A549 treated with GW870086 at 1 μM for 4 hours (cell line): ENCODE measurements around the gene ATG14. TPM values are rescaled to one million over a fixed set of nuclear protein-coding genes. Genes with fewer than 3 reads are reported as not detected.

Experiments
- total RNA-seq: library from RNA; stranded (reverse); fragments of 200-300 nt; extraction: Qiagen RNA extraction; gene quantifications from 5 replicates; pipeline ENCODE4 v1.2.3, GENCODE V29; 2022; ENCODE audit warnings: low read depth

Gene ATG14
- 4.4 to 5.8 TPM (median 5.4 TPM) in 5 replicates for total RNA-seq

GRCh38 chr14:55411426-55412389 lies at the start of gene ATG14:
ATG14 (minus strand) TSS chr14:55411830; CDS start chr14:55411822, 8 bp downstream.

GRCh38 chr14:55440385-55440784 lies 28.8 kb upstream of the ATG14 start, which contains the start of gene TBPL2:
TBPL2 (minus strand) TSS chr14:55440616; CDS start chr14:55440449, 167 bp downstream.

Other genes with a start within 250 kb of the ATG14 start
- gene DLGAP5, start 220.2 kb downstream of the ATG14 start, total RNA-seq, result 24.6 to 38.0 TPM (median 31.4 TPM) in 5 replicates
- gene FBXO34, start 140.4 kb downstream of the ATG14 start, total RNA-seq, result 10.9 to 15.9 TPM (median 15.0 TPM) in 5 replicates
- gene TBPL2, start 28.8 kb upstream of the ATG14 start, total RNA-seq, result not detected in 5 replicates
- gene KTN1, start 168.4 kb upstream of the ATG14 start, total RNA-seq, result 85.4 to 136 TPM (median 114 TPM) in 5 replicates